ENCODE measurements around the gene QKI.
"Not testable (repeated sequence)": the region's sequence is repeated elsewhere in the genome, so short reads cannot be mapped to it uniquely, and the experiment has no call there.

Gene QKI

DNA sequence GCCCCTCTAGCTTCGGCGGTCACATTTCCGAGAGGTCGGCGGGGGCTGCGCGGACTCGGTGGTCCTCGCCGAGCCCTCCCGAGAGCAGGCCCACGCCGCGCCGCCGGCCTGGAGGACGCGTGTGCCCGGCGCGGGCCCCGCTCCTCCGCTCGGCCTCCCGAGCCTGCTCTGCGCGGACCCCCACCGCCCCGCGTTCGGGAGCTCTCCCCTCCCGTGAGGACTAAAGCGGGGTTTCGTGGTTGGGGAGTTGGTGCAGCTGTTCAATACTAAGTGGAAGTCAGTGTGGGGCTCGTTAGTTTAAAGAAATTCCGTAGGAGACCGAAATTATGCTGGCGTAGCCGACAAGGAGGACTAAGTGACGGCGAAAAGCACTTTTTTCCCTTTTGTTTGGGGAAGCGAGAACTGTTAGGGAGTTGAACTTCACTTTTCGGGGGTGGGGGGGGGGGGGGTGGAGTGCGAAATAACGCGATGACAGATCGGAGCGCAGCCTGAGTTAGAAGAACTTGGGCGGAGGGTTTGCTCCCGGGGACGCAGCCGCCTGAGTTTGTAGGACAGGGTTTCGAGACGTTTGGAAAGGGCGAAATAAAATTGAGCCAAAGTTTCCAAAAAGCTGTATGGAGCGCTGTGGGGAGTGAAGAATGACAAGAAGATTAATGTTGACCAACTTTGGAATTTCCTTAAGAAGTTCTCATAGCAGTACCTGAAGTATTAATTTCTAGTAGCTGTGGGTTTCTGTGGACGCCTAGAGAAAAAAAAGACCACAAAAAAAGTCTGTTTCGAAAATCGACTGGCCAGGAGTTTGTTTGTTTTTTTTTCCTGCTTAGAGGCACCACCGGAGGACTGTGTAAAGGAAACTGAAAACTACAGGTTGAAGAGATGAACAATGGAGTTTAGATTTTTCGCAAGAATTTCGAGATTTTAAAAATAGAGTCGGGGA, 1.4 kb downstream of the QKI start:
- no peak for DNase-seq

DNA sequence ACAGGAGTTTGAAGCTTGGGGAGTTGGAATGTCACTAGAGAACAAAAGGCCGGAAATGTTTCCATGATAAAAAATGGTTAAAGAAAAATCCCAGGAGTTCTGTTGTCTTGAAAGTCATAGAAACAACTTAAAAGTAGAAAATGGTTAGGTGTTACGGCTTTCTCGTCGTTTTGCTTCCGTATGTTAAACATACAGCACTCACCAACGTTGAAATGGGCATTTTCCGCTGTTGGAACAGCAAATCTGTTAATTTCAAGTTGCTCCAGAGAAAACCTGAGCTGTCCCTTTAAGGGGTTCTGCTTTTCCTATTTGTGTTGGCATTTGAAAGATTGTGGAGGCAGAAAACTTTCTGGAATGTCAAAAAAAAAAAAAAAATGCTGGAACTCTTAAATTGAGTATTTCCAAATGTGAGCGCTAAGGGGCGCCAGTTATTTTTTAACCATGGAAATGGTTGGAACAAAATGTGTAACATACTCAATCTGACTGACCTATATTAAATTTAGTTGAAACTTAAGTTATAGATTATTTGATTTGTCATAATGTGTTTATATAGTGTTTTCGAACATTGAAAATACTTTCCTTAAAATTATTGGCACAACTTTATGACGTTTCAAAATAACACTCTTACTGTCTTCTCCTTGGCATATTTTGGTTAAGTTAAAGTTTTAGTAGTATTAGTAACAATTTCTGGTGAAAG, 2.2 kb downstream of the QKI start:
- DNase-seq = no peak

GRCh38 chr6:163417595-163417994, 3.1 kb downstream of the QKI start:
- no peak for DNase-seq

- DNase-seq = no peak
Measured at GRCh38 chr6:163418311-163419029, 4.0 kb downstream of the QKI start.

GRCh38 chr6:163419413-163420288, 5.1 kb downstream of the QKI start:
- no peak for DNase-seq

DNA sequence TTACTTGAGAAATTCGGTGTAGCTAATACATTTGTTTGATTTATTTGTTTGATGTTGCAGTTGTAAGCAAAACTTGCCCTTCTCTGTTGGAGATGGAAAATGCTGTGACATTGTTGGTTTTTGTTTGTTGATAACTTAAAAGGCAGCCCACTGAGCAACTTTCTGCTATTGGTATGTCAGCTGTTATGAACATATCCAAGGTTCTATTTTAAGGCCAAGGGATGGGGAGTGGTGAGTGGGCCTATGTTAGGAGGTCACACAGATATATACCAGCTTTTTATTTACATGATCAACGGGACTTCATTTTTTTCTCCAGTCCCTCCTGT, 5.7 kb downstream of the QKI start:
- DNase-seq = no peak

DNA sequence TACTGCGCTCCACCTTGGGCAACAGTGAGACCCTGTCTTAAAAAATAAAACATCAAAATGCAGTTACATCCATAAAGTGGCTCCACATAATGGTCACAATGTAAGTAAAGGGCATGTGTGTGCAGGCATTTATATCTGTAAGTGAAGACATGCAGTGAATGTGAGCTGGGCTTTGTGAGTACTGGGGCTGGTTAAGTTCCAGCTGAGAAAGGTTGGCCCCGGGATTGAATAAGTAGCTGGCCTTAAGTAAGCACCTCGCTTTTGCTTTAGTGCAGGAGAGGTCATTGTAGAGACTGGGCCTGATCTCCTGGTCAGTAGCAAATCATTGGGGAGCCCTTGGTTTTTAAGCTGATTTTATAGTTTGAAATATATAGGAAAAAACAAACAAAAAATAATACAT, 8.0 kb downstream of the QKI start:
- no peak for DNase-seq

GRCh38 chr6:163423696-163424095, 9.2 kb downstream of the QKI start:
- DNase-seq = no peak

- DNase-seq = no peak
Measured at GRCh38 chr6:163427498-163428254, 13.2 kb downstream of the QKI start.

DNA sequence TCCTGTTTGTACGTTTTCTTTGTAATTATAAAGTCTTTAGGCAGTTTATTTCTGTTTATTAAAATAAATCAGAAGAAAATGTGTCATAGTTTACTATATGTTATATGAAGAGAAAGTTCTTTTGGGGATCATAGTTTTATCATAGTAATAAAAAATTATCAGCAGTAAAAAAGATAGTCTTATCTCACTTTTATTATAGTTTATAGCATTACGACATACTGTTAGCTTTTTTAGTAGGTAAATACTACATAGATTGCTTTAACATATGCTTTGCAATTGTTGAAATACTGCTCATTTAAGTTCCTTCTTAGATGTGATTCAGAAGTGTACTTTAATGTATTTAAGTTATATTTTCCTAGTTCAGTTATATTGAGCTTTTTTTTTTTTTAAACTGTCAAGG, 13.9 kb downstream of the QKI start:
- DNase-seq = no peak

DNA sequence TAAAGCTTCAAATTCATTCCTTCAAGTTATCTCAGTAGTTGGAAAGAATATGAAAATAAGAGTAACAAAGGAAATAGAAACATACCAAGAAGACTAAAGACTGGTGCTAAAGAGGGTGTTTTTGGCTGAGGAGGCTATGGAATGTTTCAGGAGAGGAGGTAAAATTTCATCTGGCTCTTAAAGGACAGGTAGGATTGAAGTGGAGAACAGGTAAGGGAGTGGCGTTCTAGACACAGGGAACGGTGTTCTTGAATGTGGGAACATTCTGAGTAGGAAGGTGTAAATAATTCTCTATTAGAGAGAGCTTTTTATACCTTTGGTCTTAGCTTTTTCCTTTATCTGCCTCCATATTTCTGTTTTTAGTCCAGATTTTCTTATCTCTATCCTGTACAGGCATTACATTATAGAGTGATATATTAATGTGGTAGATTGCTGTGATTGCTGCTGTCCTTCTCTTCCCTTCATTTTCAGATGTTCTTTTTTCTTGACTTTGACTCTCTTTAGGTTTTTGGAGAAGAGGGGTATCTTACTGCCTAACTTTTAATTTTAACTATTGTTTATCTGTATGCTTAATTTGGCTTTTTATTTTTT, 15.4 kb downstream of the QKI start:
- DNase-seq = no peak

- no peak for DNase-seq
Measured at GRCh38 chr6:163432300-163432699, 17.8 kb downstream of the QKI start.

GRCh38 chr6:163433486-163433885, 19.0 kb downstream of the QKI start:
- DNase-seq = not testable (repeated sequence)

DNA sequence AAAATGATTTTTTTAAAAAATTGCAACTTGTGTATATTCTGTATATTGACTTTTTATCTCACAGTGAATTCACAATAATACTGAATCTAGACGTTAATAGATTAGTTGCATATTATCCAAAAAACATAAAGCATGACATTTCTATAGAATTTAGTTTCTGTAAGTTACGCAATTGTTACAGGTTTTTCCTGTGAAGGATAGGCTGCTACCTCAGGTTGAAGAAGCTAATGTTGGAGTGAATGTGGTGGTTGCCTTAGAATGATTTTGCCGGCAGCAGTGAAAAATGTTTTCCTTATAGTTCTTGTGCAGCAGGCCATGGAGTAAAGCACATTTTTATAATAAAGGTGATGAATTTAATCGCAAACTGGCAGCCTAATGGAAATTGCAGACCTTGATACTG, 20.5 kb downstream of the QKI start:
- no peak for DNase-seq

- DNase-seq = no peak
Measured at GRCh38 chr6:163436843-163437242, 22.3 kb downstream of the QKI start.

GRCh38 chr6:163437466-163437865, 22.9 kb downstream of the QKI start:
- DNase-seq = no peak

DNA sequence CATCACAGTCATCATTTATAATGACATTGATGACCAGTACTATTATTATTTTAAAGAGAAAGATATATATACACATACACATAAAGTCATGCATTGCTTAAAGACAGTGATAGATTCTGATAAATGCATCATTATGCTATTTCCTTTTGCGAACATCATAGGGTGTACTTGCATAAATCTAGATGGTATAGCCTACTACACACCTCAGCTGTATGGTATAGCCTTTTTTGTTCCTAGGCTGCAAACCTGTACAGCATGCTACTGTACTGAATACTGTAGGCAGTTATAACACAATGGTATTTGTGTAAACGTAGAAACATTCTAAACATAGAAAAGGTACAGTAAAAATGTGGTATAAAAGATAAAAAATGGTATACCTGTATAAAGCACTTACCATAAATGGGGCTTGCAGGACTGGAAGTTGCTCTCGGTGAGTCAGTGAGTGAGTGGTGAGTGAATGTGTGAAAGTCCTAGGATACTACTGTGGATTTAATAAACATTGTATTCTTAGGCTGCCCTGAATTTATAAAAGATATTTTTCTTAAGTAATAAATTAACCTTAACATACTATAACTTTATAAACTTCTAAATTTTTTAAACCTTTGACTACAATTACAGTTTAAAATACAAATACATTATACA, 23.9 kb downstream of the QKI start:
- DNase-seq = no peak

DNA sequence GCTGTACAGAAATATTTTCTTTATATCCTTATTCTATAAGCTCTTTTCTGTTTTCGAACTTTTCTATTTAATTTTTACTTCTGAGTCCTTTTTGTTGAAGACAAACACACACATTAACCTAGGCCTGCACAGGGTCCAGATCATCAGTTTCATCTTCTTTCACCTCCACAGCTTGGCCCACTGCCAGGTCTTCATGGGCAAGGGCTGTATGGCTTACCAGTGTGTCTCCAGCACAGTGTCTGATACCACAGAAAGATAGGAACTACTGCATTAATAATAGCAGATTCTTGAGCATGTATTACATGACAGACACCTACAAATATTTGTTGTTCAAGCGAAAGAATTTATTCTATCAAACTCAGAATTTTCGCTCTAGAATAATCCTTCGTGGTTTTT, 24.4 kb downstream of the QKI start:
- no peak for DNase-seq

DNA sequence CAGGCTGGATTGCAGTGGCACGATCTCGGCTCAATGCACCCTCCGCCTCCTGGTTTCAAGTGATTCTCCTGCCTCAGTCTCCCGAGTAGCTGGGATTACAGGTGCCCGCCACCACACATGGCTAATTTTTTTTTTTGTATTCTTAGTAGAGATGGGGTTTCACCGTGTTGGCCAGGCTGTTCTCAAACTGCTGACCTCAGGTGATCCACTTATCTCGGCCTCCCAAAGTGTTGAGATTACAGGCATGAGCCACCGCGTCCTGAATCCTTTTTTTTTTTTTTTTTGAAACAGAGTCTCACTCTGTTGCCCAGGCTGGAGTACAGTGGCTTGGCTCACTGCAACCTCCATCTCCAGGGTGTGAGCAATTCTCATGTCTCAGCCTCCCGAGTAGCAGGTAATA, 24.9 kb downstream of the QKI start:
- DNase-seq = not testable (repeated sequence)

- no peak for DNase-seq
Measured at GRCh38 chr6:163439997-163440396, 25.5 kb downstream of the QKI start.

GRCh38 chr6:163442336-163442735, 27.8 kb downstream of the QKI start:
- no peak for DNase-seq
